HG03457 (cell line): ENCODE results near the gene MLLT1.

Experiments used
- ATAC-seq: cut with Tn5 transposase; IDR thresholded peaks from one replicate; pipeline ENCODE4 v1.9.1; 2021; ENCODE audit warnings: moderate number of reproducible peaks; ENCODE audit not compliant: unreplicated experiment

Gene MLLT1

DNA sequence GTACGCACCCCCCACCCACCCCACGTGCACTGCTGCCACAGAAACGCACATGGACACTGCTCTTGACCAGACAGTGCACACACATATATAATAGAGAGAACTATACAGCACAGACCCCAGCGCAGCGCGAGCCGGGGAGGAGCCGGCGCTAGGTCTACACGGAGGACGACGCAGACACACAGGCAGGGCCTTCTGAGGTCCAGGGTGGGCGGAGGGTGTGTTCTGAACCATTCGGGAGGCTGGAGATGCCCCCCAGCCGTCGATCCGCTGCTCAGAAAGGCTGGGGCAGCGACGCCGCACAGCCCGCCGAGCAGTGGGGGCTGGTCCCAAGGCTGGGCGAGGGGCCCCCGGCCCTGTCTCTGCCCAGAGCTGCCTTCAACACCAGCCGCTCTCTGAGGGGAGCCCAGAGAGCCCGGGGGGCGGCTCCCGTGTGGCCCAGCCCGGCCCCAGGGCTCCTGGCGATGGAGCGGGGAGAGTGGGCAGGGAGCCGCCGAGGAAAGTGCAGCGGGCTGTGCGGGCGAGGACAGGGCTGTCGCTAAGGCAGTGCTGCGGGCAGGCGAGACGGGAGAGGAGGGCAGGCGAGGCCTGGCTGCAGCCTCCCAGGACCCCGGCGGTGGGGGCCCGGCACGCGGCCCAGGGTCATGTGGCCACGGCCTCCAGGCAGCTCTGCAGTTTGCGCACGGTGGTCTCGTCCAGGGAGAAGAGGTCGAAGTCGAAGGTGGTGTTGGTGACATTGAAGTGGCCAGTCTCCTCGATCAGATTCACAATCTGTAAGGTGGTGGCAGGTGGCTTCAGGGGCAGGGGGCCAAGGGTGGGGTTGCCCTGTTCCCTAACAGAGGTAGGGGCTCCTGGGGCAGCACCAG lies 67.1 kb downstream of the MLLT1 start:
- ATAC-seq: no peak

GRCh38 chr19:6211632-6212402 lies 68.0 kb downstream of the MLLT1 start:
- ATAC-seq: no peak

- no peak for ATAC-seq
Observed at GRCh38 chr19:6210721-6211600, 68.8 kb downstream of the MLLT1 start.

GRCh38 chr19:6210091-6210490 lies 69.7 kb downstream of the MLLT1 start:
- ATAC-seq: no peak

DNA sequence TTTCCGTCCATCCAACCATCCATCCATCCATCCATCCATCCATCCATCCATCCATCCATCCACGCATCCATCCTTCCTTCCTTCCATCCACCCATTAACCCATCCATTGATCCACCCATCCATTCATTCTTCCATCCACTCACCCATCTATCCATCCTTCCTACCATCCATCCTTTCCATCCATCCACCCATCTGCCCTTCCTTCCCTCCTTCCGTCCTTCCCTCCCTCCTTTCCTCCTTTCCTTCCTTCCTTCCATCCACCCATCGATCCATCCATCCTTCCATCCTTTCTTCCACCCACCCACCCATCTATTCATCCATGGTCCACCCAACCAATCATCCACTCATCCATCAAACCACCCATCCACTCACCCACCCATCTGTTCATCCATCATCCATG lies 70.1 kb downstream of the MLLT1 start:
- no peak for ATAC-seq

DNA sequence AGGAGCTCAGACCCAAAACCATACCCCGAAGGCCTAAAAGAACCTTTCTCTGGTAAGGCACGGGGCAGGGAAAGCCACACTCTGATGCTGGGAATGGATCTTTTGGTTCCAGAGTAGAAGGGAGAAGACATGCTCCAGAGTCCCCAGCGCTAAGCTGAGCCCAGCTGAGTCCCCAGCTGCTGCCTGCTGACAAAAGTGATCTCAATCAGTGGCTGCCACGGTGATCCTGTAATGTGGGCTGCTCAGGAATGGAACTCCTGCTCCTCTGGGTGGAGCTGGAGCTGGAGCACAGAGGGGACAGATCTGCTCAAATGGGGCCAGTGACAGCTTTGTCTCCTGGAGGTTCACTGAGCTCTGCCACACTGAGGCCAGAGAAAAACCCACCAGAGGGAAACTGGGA lies 70.5 kb downstream of the MLLT1 start:
- no peak for ATAC-seq

DNA sequence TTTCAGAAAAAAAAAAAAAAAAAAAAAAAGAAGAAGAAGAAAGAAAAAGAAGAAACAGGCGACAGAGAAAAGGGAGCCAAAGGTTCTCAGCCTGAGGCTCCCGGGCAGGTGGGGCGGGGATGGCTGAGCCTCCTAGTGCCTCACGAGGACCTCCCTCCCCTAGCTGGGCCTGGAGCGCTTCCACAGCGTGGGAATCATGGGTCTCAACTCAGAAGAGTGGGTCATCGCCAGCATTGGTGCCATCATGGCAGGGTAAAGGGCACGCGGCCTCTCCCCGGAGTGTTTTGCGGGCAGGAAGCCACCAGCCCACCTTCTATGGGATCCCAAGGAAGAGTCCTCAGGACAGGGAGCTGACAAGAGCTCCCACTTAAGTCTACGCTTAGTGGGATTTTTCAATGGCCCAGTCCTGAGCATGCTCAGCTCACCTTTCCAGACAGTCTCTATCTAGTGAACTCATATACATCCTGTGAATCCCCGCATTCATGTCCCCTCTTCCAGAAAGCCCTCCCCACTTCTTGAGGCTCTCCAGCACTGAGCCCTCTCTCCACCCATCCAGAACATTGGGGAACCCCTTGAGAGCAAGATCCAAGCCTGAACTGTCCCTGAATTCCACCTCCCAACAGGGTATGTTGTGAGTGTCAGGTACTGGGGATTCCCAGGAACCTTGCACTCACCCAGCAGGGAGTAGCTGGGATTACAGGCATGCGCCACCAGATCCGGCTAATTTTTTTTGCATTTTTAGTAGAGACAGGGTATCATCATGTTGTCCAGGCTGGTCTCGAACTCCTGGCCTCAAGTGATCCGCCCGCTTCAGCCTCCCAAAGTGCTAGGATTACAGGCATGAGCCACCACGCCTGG lies 74.7 kb downstream of the MLLT1 start:
- ATAC-seq: no peak

- no peak for ATAC-seq
Observed at GRCh38 chr19:6204212-6204611, 75.6 kb downstream of the MLLT1 start.

DNA sequence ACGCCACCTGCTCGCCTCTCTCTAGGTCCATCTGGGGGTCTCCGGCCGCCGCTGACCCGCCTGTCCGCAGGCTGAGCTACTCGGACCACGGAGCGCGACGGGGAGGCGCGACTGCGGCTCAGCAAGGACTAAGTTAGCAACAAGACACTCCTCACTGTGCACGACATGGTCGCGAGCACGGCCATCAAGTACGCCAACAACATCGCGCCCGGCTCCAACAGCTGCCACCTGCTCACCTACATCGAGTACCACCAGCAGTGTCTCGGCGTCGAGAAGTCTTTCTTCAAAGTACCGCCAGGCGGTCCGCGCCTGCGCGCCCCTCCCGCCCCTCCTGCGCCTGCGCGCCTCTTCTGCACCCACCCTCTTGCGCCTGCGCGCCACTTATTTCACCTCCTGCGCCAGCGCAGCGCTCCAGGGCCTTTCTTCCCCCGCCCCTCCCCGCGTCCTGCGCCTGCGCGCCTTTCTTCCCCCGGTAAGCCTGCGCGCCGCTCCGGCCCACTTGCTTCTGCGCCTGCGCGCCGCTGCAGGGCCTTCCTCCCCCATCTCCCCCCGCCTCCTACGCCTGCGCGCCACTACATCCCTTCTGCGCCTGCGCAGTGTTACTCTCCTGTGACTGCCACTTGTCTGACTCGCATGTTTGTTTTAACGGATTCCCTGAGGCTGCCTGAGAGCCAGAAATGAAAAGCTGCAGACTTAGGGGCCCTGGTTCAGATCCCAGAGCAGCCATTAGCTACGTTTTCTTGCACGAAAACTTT lies 80.4 kb downstream of the MLLT1 start:
- peak; percentile 66 for ATAC-seq

DNA sequence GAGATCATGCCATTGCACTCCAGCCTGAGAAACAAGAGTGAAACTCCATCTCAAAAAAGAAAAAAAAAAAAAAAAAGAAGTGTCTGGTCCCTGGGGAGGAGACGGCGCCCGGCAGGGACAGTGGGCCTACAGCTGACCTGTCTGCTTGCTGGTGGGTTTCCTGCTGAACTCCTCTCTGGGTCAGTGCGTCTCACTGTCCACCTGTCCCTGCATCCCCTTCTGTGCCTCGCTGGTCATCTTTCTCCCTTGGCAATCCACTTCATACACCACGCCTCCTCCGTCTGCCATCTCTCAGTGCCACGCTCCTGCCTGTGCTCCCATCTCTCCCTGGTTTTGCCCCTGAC lies 80.9 kb downstream of the MLLT1 start:
- peak; percentile 6 for ATAC-seq

GRCh38 chr19:6196361-6196760 lies 83.4 kb downstream of the MLLT1 start:
- no peak for ATAC-seq

GRCh38 chr19:6188811-6189210 lies 91.0 kb downstream of the MLLT1 start:
- ATAC-seq: no peak

GRCh38 chr19:6187374-6187773 lies 92.4 kb downstream of the MLLT1 start:
- no peak for ATAC-seq

GRCh38 chr19:6185835-6186834 lies 93.6 kb downstream of the MLLT1 start:
- ATAC-seq: no peak

DNA sequence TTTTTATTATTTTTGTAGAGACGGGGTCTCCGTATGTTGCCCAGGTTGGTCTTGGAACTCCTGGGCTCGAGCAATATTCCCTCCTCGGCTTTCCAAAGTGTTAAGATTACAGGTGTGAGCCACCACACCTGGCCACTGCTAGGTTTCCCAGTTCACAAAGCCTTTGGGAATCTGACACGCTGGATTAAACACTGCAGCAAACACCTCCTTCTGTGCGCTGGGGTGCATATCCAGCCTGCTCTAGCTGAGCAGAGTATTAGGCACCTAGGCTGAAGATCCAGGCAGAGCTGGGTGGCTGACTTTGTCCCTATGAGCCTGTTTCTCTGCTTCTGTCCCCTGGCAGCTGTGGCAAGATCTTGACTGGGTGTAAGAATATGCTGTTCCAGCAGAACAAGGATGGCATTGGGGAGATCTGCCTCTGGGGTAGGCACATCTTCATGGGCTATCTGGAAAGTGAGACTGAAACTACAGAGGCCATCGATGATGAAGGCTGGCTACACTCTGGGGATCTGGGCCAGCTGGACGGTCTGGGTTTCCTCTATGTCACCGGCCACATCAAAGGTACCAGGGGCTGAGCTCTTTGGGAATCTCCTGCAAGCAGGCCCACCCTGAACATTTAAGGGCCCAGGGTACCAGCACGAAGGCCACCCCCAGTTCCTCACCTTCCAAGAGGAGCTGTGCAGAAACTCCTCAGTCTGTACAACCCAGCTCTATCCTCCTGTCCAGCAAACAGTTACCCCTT lies 94.5 kb downstream of the MLLT1 start:
- ATAC-seq: no peak

DNA sequence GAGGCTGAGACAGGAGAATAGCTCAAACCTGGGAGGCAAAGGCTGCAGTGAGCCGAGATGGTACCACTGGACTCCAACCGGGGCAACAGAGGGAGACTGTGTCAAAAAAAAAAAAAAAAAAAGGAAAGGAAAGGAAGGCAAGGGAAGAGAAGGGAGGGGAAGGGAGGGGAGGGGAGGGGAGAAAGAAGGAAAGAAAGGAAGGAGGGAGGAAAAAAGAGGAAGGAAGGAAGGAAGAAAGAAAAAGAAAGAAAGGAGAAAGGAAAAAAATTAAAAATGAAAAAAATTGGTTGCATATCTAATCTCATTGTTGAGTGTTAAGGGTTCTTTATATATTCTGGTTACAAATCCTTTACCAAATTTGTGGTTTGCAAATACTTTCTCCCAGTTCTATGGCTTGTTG lies 98.7 kb downstream of the MLLT1 start:
- no peak for ATAC-seq

- no peak for ATAC-seq
Observed at GRCh38 chr19:6173190-6173589, 106.6 kb downstream of the MLLT1 start.
